Posterior cingulate gyrus (tissue), 11 donors: ENCODE measurements around the gene MTM1.

Source experiments
- DNase-seq, 10 donors: peaks; one replicate each; pipeline versions ENCODE4 v3.0.0 to v3.0.0-alpha.2; 2020 to 2021; ENCODE audit warnings: mixed read lengths in 3 of 10
- intact Hi-C: fragments of 100-400 bp; cut with DNase I; formaldehyde crosslinking; loops from one replicate; pipeline ENCODE4 v1.15.1; 2023

The MTM1 gene

GRCh38 chrX:150647331-150647730 is 78.9 kb downstream of the MTM1 start:
- DNase-seq, result no peak
- intact Hi-C loops, result no loop called here

GRCh38 chrX:150648296-150648940 is 80.0 kb downstream of the MTM1 start:
- no peak for DNase-seq
- intact Hi-C loops, result no loop called here

- intact Hi-C loops, result no loop called here
Observed at GRCh38 chrX:150649096-150649870, 80.9 kb downstream of the MTM1 start.

GRCh38 chrX:150651906-150652305 is 83.5 kb downstream of the MTM1 start:
- intact Hi-C loops, result no loop called here
- no peak for DNase-seq

More at GRCh38 chrX:150649096-150649870, 80.9 kb downstream of the MTM1 start:
- peak in 1 of 10 donors; percentile 6 for DNase-seq

GRCh38 chrX:150655788-150656187 is 87.4 kb downstream of the MTM1 start:
- DNase-seq, result no peak
- intact Hi-C loops, result no loop called here

GRCh38 chrX:150663073-150663472 is 94.7 kb downstream of the MTM1 start:
- intact Hi-C loops, result no loop called here

GRCh38 chrX:150664290-150664689 is 95.9 kb downstream of the MTM1 start:
- intact Hi-C loops, result no loop called here
- peak in 3 of 10 donors; percentile 10 to 74 (median 18) for DNase-seq

More at GRCh38 chrX:150663073-150663472, 94.7 kb downstream of the MTM1 start:
- no peak for DNase-seq

- no peak for DNase-seq
- intact Hi-C loops, result no loop called here
Observed at GRCh38 chrX:150676221-150676620, 107.8 kb downstream of the MTM1 start.

GRCh38 chrX:150680974-150681373 is 112.6 kb downstream of the MTM1 start:
- intact Hi-C loops, result no loop called here

GRCh38 chrX:150683112-150683511 is 114.7 kb downstream of the MTM1 start:
- intact Hi-C loops, result no loop called here
- DNase-seq, result no peak

More at GRCh38 chrX:150680974-150681373, 112.6 kb downstream of the MTM1 start:
- peak in 1 of 10 donors; percentile 86 for DNase-seq

- intact Hi-C loops, result no loop called here
- DNase-seq, result no peak
Observed at GRCh38 chrX:150683536-150684146, 115.2 kb downstream of the MTM1 start.

- no peak for DNase-seq
- intact Hi-C loops, result no loop called here
Observed at GRCh38 chrX:150688911-150689451, 120.6 kb downstream of the MTM1 start.

- intact Hi-C loops, result no loop called here
Observed at GRCh38 chrX:150690126-150690525, 121.7 kb downstream of the MTM1 start.

GRCh38 chrX:150692296-150692695 is 123.9 kb downstream of the MTM1 start:
- DNase-seq, result no peak

More at GRCh38 chrX:150690126-150690525, 121.7 kb downstream of the MTM1 start:
- no peak for DNase-seq

GRCh38 chrX:150692831-150693724 is 124.7 kb downstream of the MTM1 start, which contains the start of gene MTMR1:
Gene MTMR1 (plus strand): TSS chrX:150693396. CDS start chrX:150693531, 135 bp downstream.
- peak in 5 of 10 donors; percentile 25 to 88 (median 57) for DNase-seq
- intact Hi-C loops, result no loop called here

More at GRCh38 chrX:150692296-150692695, 123.9 kb downstream of the MTM1 start:
- intact Hi-C loops, result no loop called here

- peak in 4 of 10 donors; percentile 19 to 85 (median 81) for DNase-seq
Observed at GRCh38 chrX:150693725-150694574, 125.5 kb downstream of the MTM1 start.

GRCh38 chrX:150694738-150695410 is 126.5 kb downstream of the MTM1 start:
- no peak for DNase-seq
- intact Hi-C loops, result no loop called here

More at GRCh38 chrX:150693725-150694574, 125.5 kb downstream of the MTM1 start:
- intact Hi-C loops, result no loop called here

- DNase-seq, result no peak
- intact Hi-C loops, result no loop called here
Observed at GRCh38 chrX:150696331-150696730, 127.9 kb downstream of the MTM1 start.
